ENCODE data around the gene ZEB2. TPM values are rescaled to one million over a fixed set of nuclear protein-coding genes. Genes with fewer than 3 reads are reported as not detected.

Gene ZEB2
- total and polyA plus RNA-seq, 2 donors from 2014 or later, result 8.3 to 136 TPM

GRCh38 chr2:144458541-144458940 lies 61.4 kb downstream of the ZEB2 start:
- DNase-seq (no peak), FAIRE-seq (peak; percentile 25)
- no peak overlapping the region for H3K9ac ChIP-seq (ENCODE audit: low read length in 3 of 3)

GRCh38 chr2:144456680-144457079 lies 63.2 kb downstream of the ZEB2 start:
- no peak for TF ChIP-seq CTCF (IDR thresholded peaks at IDR 0.05; ENCODE audit: borderline replicate concordance, extremely low read depth, insufficient read depth)
- DNase-seq (no peak), FAIRE-seq (no peak)
- Histone ChIP-seq H3K9me3 (ENCODE audit: control insufficient read depth in 2 of 3, insufficient read depth in 1 of 3, low read length in 3 of 3) (no peaks in the 10 kb centered on the region), H3K27me3 (ENCODE audit: control insufficient read depth, insufficient read depth, low read length) (no peaks in the 10 kb centered on the region), H3K36me3 (ENCODE audit: control insufficient read depth in 2 of 3, insufficient read depth in 3 of 3, low read length in 3 of 3) (no peaks in the 10 kb centered on the region), H3K4me1 (ENCODE audit: control insufficient read depth in 2 of 3, insufficient read depth in 2 of 3, low read depth in 1 of 3, low read length in 3 of 3) (peaks cover 3 to 15% (median 13%) of the 10 kb centered on the region in 3 donors), H3K4me3 (ENCODE audit: low read length in 3 of 3) (no peak overlapping the region), H3K27ac (ENCODE audit: low read depth in 2 of 2, low read length in 2 of 2) (peak overlapping the region in 1 of 2 donors; percentile 26), H3K9ac (ENCODE audit: low read length in 3 of 3) (no peak overlapping the region)
- intact Hi-C loops (cut with DNase I), result no loop called here

More at GRCh38 chr2:144458541-144458940, 61.4 kb downstream of the ZEB2 start:
- H3K36me3 ChIP-seq (ENCODE audit: control insufficient read depth in 2 of 3, insufficient read depth in 3 of 3, low read length in 3 of 3), result no peaks in the 10 kb centered on the region
- intact Hi-C loops (cut with DNase I), result no loop called here
- H3K4me3 ChIP-seq (ENCODE audit: low read length in 3 of 3), result no peak overlapping the region
- no peak for TF ChIP-seq CTCF (IDR thresholded peaks at IDR 0.05; ENCODE audit: borderline replicate concordance, extremely low read depth, insufficient read depth)
- no peaks in the 10 kb centered on the region for H3K9me3 ChIP-seq (ENCODE audit: control insufficient read depth in 2 of 3, insufficient read depth in 1 of 3, low read length in 3 of 3)
- peaks cover 0 to 9% (median 8%) of the 10 kb centered on the region in 3 donors for H3K4me1 ChIP-seq (ENCODE audit: control insufficient read depth in 2 of 3, insufficient read depth in 2 of 3, low read depth in 1 of 3, low read length in 3 of 3)
- H3K27me3 ChIP-seq (ENCODE audit: control insufficient read depth, insufficient read depth, low read length), result no peaks in the 10 kb centered on the region
- no peak overlapping the region for H3K27ac ChIP-seq (ENCODE audit: low read depth in 2 of 2, low read length in 2 of 2)

GRCh38 chr2:144455987-144456386 lies 63.9 kb downstream of the ZEB2 start:
- no peak overlapping the region for H3K4me3 ChIP-seq (ENCODE audit: low read length in 3 of 3)
- H3K9me3 ChIP-seq (ENCODE audit: control insufficient read depth in 2 of 3, insufficient read depth in 1 of 3, low read length in 3 of 3), result no peaks in the 10 kb centered on the region
- intact Hi-C loops (cut with DNase I), result no loop called here
- DNase-seq (no peak), FAIRE-seq (no peak)
- peaks cover 3 to 15% (median 13%) of the 10 kb centered on the region in 3 donors for H3K4me1 ChIP-seq (ENCODE audit: control insufficient read depth in 2 of 3, insufficient read depth in 2 of 3, low read depth in 1 of 3, low read length in 3 of 3)
- no peaks in the 10 kb centered on the region for H3K27me3 ChIP-seq (ENCODE audit: control insufficient read depth, insufficient read depth, low read length)
- TF ChIP-seq CTCF (IDR thresholded peaks at IDR 0.05; ENCODE audit: borderline replicate concordance, extremely low read depth, insufficient read depth), result no peak
- H3K36me3 ChIP-seq (ENCODE audit: control insufficient read depth in 2 of 3, insufficient read depth in 3 of 3, low read length in 3 of 3), result no peaks in the 10 kb centered on the region
- no peak overlapping the region for H3K27ac ChIP-seq (ENCODE audit: low read depth in 2 of 2, low read length in 2 of 2)
- H3K9ac ChIP-seq (ENCODE audit: low read length in 3 of 3), result no peak overlapping the region

Measured in kidney (tissue), 14 donors.